Measurements from ENCODE around the gene ODF4. TPM values are rescaled to one million over a fixed set of nuclear protein-coding genes. Genes with fewer than 3 reads are reported as not detected.

The ODF4 gene
- total RNA-seq, 1 donor from 2014 or later = not detected

DNA sequence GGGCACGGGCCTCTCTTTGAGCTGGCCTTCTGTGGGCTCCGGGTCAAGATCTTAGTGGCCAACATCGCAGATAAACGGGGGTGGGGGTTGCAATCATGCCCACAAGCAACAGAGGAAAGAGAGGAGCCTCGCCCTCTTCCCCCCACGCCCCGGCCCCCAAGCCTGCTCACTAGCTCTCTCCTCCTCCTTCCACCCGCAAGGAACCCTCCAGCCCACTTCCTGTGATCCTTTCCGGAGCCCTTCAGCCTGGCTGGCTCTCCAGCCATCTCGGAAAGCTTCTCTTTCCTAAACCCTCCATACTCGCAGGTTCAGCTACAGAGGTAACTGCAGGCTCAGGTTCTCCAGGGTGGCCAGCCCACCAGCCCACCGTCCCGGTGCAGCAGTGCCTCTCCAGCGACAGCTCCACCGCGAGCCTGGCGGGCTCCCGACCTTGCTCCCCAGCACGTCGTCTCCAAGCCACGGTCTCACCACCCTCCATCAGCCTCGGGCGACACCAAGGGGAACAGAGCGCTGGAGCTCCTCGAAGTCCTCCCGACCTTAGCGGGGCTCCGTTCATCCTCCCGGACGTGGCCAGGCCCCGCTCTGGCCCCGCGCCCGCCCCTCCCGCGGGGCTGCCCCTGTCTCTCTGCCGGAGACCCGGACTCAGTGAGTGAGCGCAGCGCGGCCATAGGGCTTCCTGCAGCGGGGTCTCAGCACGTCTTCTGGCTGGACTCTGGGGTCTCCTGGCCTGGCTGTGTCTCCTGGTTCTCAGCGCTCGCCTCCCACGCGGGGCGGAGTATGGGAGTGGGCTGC lies 12.9 kb upstream of the ODF4 start:
- Mint-ChIP-seq H3K27ac (peak overlapping the region; percentile 5), H3K4me1 (ENCODE audit: low read depth) (peaks cover 6% of the 10 kb centered on the region), H3K36me3 (ENCODE audit: insufficient read depth) (no peaks in the 10 kb centered on the region), H3K4me3 (ENCODE audit: low read depth) (peak overlapping the region; percentile 78), H3K9me3 (ENCODE audit: low read depth) (no peaks in the 10 kb centered on the region), H3K27me3 (peaks cover 25% of the 10 kb centered on the region)
- TF ChIP-seq, protein P1, sequence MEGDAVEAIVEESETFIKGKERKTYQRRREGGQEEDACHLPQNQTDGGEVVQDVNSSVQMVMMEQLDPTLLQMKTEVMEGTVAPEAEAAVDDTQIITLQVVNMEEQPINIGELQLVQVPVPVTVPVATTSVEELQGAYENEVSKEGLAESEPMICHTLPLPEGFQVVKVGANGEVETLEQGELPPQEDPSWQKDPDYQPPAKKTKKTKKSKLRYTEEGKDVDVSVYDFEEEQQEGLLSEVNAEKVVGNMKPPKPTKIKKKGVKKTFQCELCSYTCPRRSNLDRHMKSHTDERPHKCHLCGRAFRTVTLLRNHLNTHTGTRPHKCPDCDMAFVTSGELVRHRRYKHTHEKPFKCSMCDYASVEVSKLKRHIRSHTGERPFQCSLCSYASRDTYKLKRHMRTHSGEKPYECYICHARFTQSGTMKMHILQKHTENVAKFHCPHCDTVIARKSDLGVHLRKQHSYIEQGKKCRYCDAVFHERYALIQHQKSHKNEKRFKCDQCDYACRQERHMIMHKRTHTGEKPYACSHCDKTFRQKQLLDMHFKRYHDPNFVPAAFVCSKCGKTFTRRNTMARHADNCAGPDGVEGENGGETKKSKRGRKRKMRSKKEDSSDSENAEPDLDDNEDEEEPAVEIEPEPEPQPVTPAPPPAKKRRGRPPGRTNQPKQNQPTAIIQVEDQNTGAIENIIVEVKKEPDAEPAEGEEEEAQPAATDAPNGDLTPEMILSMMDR (IDR thresholded peaks at IDR 0.05; ENCODE audit: unreplicated experiment) = no peak
- DNase-seq (ENCODE audit: low spot score, unreplicated experiment) = peak; percentile 31

DNA sequence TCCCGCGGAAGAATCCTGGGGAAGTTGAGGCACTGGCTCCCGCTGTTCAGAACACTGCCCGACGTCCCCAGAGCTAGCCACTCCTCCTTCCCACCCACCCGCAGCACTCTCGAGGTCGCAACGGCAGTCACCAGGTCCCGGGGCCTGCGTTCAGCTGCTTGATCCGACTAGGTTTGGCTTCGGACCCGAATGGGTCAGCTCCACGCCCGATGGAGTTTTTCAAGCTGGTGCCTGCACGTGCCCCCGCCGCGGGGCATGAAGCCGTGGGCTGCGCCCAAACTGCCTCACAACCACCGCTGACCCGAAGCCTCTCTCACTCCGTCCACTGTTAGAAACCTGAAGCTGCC lies 12.4 kb upstream of the ODF4 start:
- no peaks in the 10 kb centered on the region for H3K36me3 Mint-ChIP-seq (ENCODE audit: insufficient read depth)
- no peaks in the 10 kb centered on the region for H3K9me3 Mint-ChIP-seq (ENCODE audit: low read depth)
- peaks cover 22% of the 10 kb centered on the region for H3K27me3 Mint-ChIP-seq
- H3K27ac Mint-ChIP-seq = peak overlapping the region; percentile 5
- H3K4me3 Mint-ChIP-seq (ENCODE audit: low read depth) = peak overlapping the region; percentile 78
- no peak for DNase-seq (ENCODE audit: low spot score, unreplicated experiment)
- peaks cover 6% of the 10 kb centered on the region for H3K4me1 Mint-ChIP-seq (ENCODE audit: low read depth)
- TF ChIP-seq, protein P1 (IDR thresholded peaks at IDR 0.05; ENCODE audit: unreplicated experiment) = no peak

DNA sequence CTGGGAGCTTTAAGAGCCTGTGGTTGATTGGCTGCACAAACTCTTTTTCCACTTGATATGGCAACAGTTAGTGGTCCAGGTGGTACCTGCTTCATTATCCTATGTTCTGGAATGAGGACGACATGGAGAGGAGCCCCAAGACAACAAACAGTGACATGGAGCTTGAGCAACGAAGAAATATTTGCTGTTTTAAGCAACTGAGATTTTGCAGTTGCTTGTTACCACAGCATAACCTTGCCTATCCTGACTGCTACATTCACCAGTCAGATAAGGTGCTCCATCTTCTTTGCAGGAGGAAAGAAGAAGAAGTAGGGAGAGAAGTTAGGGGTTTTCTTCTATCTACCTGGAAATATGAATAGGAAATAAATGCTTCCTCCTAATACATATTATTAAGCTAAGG lies 7.5 kb upstream of the ODF4 start:
- no peaks in the 10 kb centered on the region for H3K9me3 Mint-ChIP-seq (ENCODE audit: low read depth)
- H3K27me3 Mint-ChIP-seq = peaks cover 3% of the 10 kb centered on the region
- peaks cover 2% of the 10 kb centered on the region for H3K4me1 Mint-ChIP-seq (ENCODE audit: low read depth)
- no peaks in the 10 kb centered on the region for H3K36me3 Mint-ChIP-seq (ENCODE audit: insufficient read depth)
- TF ChIP-seq, protein P1 (IDR thresholded peaks at IDR 0.05; ENCODE audit: unreplicated experiment) = no peak
- no peak overlapping the region for H3K27ac Mint-ChIP-seq
- H3K4me3 Mint-ChIP-seq (ENCODE audit: low read depth) = no peak overlapping the region
- no peak for DNase-seq (ENCODE audit: low spot score, unreplicated experiment)

DNA sequence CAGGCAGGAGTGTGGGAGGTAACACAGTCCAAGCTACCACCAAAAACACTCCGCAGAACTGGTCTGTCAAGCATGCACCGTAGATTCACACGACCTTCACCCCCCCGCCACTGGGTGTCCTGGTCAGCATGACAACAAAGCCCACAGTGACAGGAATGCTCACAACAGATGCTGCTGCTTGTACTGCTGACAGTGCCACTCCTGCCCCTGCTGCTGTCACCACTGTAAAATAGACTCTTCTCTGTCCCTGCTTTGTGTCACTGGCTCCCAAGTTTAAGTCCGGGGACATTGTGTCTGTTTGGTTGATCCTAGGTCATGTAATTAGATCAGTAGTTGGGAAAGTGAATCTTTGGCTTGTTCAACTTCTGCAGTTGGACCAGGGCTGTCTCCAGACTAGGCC lies 7.0 kb upstream of the ODF4 start:
- Mint-ChIP-seq H3K36me3 (ENCODE audit: insufficient read depth) (no peaks in the 10 kb centered on the region), H3K4me3 (ENCODE audit: low read depth) (no peak overlapping the region), H3K9me3 (ENCODE audit: low read depth) (no peaks in the 10 kb centered on the region), H3K4me1 (ENCODE audit: low read depth) (peaks cover 2% of the 10 kb centered on the region), H3K27me3 (peaks cover 4% of the 10 kb centered on the region), H3K27ac (no peak overlapping the region)
- DNase-seq (ENCODE audit: low spot score, unreplicated experiment) = no peak
- TF ChIP-seq, protein P1 (IDR thresholded peaks at IDR 0.05; ENCODE audit: unreplicated experiment) = no peak

DNA sequence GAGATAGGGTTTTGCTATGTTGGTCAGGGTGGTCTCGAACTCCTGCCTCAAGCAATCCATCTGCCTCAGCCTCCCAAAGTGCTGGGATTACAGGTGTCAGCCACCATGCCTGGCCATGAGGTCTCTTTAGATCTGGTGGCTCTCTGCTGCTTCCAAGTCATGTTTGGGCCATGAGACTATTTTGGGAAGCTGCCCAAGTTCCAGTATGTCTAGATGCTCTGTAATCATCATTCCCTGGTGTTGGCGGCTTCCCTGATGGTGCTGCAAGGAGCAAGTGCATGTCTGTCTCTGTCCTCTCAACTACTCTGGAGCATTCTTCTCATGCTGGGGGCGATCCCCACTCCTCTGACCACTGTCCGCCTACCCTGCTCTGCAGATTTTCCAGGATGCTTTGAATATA lies 6.4 kb upstream of the ODF4 start:
- TF ChIP-seq, protein P1 (IDR thresholded peaks at IDR 0.05; ENCODE audit: unreplicated experiment) = no peak
- peaks cover 7% of the 10 kb centered on the region for H3K27me3 Mint-ChIP-seq

More for the DNA sequence above, 6.4 kb upstream of the ODF4 start:
- Mint-ChIP-seq H3K9me3 (ENCODE audit: low read depth) (no peaks in the 10 kb centered on the region), H3K4me1 (ENCODE audit: low read depth) (peaks cover 2% of the 10 kb centered on the region), H3K36me3 (ENCODE audit: insufficient read depth) (no peaks in the 10 kb centered on the region), H3K27ac (no peak overlapping the region), H3K4me3 (ENCODE audit: low read depth) (no peak overlapping the region)
- no peak for DNase-seq (ENCODE audit: low spot score, unreplicated experiment)
